GM18867 (cell line): ENCODE measurements around the gene HOXC10.

Source experiments
- ATAC-seq: cut with Tn5 transposase; IDR thresholded peaks from one replicate; pipeline ENCODE4 v1.9.1; 2021; ENCODE audit warnings: mild to moderate bottlenecking, moderate library complexity; ENCODE audit not compliant: unreplicated experiment

The HOXC10 gene

GRCh38 chr12:53988541-53989226 is 3.7 kb downstream of the HOXC10 start:
- no peak for ATAC-seq

- no peak for ATAC-seq
These were observed 4.5 kb downstream of the HOXC10 start for GRCh38 chr12:53989227-53990113.

- no peak for ATAC-seq
These were observed 5.5 kb downstream of the HOXC10 start for GRCh38 chr12:53990311-53991076.

GRCh38 chr12:53991077-53991460 is 6.1 kb downstream of the HOXC10 start:
- no peak for ATAC-seq

GRCh38 chr12:53992377-53992889 is 7.5 kb downstream of the HOXC10 start:
- ATAC-seq: no peak

GRCh38 chr12:53993162-53994008 is 8.4 kb downstream of the HOXC10 start:
- no peak for ATAC-seq

GRCh38 chr12:53994009-53994263 is 9.0 kb downstream of the HOXC10 start:
- no peak for ATAC-seq

GRCh38 chr12:53994264-53995001 is 9.5 kb downstream of the HOXC10 start:
- no peak for ATAC-seq

- ATAC-seq: no peak
These were observed 10.0 kb downstream of the HOXC10 start for GRCh38 chr12:53995002-53995377.

GRCh38 chr12:53995378-53996239 is 10.7 kb downstream of the HOXC10 start:
- no peak for ATAC-seq

GRCh38 chr12:53996240-53997203 is 11.6 kb downstream of the HOXC10 start:
- ATAC-seq: no peak

- ATAC-seq: no peak
These were observed 12.5 kb downstream of the HOXC10 start for GRCh38 chr12:53997204-53998109.

GRCh38 chr12:53998110-53998899 is 13.4 kb downstream of the HOXC10 start:
- ATAC-seq: no peak

GRCh38 chr12:53998900-53999236 is 13.9 kb downstream of the HOXC10 start:
- ATAC-seq: no peak

GRCh38 chr12:53999559-54000115 is 14.7 kb downstream of the HOXC10 start:
- ATAC-seq: no peak
